DMS 273 (cell line): ENCODE results near the gene CACTIN.

Experiments used
- DNase-seq: peaks from one replicate; lab custom pipeline; 2025; ENCODE audit not compliant: unreplicated experiment; lab: John Stamatoyannopoulos, UW

Gene CACTIN

GRCh38 chr19:3646336-3647092, 19.9 kb upstream of the CACTIN start:
- DNase-seq, result peak; percentile 70

DNA sequence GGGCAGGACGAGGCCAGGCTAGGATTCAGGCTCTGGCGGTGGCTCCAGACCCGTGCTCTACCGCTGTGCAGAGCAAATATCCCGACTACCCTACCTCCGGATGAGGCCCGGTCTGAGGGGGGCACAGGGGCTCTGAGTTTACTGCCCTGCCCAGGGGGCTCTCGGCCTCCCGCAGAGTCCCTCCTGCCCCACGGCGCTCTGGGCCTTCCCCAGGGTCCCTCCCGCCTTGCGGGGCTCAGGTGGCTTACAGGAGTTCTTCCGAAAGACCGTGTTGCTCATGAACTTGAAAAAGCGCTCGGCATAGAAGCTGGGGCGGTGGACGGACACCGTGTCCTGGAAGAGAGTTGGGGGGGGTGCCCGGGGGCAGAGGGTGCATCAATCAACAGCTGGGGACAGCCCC, 19.1 kb upstream of the CACTIN start:
- DNase-seq, result no peak

DNA sequence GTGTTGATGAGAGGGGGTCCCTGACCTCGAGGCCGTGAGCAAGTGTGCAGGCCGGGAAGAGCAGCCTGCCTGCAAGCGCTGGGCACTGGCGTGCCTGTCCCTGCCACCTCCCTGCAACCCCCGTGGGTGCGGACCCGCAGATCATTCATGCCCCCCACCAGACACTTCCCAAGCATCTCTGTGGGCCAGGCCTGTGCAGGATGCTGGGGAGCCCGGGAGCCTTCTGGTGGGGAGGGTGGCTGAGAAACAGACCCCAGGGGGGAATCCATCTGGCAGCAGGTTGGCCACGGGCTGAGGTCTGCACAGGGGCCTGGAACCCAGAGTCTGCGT, 18.4 kb upstream of the CACTIN start:
- peak; percentile 56 for DNase-seq

GRCh38 chr19:3644351-3645066, 17.9 kb upstream of the CACTIN start:
- peak; percentile 74 for DNase-seq

GRCh38 chr19:3643674-3644313, 17.2 kb upstream of the CACTIN start:
- no peak for DNase-seq

- DNase-seq, result no peak
Observed at GRCh38 chr19:3642987-3643673, 16.5 kb upstream of the CACTIN start.

- no peak for DNase-seq
Observed at GRCh38 chr19:3642296-3642695, 15.7 kb upstream of the CACTIN start.

DNA sequence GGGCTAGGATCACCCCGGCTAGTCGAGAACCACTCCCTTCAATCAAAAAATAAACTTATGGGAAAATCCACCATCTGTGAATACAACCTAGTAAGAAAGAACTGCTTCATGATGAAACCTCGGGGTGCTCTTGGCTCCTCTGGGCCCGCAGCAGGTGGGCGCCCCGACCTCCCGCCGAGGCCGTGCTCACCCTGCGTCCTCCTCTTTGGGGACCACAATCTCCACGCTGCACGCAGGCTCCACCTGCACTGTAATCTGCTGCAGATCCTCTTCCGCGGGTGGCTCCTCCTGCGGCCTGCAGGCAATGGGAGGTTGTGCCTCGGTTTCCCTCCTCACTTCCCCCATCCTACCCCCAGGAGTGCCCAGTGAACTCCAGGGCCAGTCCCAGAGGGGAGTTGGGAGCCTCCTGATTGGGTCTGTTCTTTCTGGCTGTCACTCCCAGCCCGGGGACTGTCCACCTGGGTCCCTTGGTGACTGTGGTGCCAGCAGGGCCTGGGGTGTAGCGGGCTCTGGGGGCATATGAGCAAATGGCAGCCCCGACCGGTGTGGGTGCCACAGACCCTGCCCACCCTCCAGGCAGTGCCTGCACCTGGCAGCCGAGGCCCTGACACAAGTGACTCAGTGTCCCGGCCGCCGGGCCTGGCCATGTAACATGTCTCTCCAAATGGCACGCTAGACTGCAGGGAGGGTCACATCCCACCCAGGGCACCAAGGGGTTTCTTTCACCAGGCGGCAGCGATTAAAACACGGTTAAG, 15.1 kb upstream of the CACTIN start:
- no peak for DNase-seq

DNA sequence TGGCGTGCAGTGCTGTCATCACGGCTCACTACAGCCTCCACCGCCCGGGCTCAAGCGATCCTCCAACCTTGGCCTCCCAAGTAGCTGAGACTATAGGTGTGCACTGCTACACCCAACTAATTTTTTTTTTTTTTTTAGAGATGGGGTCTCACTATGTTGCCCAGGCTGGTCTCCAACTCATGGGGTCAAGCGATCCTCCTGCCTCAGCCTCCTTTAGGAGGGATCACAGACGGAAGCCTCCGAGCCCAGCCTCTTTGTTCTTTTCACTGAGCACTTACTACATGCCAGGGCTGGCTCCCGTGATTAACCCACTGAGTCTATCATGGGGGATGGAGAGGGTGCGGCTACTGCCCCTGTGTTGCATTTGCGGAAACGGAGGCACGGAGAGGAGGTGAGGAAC, 12.9 kb upstream of the CACTIN start:
- DNase-seq, result no peak

DNA sequence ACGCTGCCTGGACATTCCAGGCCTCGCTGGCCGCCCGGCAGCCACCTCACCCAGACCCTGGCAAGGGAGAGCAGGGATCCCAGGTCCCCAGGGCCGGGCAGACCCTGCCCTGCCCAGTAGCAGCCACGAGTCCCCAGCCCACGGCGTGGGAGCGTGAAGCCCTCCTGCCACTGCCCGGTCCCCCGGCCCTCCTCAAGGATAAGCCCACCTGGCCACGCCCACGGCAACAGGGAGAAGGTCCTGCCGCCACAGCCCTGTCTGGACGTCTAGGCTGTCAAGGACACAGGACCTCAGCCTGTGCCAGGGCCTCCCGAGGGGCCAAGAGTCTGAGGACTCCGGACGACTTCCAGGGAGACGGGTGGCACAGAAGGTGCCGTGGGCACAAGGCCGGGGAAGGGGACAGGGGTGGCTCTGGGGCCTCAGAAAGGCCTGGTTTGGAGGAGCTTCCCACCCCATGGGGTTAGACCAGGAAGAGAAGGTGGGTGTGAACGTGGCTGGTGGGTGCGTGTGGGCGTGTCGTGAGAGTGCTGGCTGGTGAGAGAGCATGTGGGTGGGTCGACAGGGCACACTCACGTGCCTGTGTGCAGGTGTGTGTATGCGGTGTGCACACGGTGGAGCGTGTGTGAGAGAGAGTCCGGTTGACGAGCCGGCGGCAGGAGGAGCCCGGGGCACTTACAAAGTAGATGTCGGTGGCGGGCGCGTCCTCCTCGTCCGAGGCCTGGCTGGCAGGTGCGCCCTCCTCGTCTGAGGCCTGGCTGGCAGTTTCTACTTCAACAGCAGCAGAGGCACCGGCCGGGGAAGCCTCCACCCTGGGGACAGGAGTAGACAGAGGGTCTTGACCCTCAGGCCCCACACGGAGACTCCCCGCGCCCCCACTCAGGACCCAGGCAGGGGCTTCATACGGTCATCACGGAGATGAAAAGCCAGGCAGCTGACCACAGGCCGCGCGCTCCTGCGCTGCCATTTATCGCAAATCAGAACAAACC, 11.9 kb upstream of the CACTIN start:
- DNase-seq, result no peak

- no peak for DNase-seq
Observed at GRCh38 chr19:3637621-3638020, 11.0 kb upstream of the CACTIN start.

DNA sequence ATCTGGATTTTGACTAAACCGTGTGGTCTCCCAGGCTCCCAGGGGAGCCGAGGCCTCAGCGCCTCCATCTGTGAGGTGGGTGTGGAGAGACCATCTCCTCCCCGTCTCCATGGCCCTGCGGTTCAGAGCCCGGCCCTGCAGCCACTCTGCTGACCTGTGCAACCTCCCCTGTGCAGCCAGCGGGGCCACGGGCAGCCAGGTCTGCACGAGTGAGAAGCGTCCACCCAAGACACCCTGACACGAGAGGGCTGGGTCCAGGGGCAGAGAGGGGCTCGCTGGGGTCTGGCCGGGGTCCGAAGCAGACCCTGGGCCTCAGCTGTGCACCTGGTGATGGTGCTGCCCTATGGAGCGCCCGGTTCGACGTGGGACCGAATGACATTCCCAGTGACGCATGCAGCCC, 10.4 kb upstream of the CACTIN start:
- DNase-seq, result no peak

DNA sequence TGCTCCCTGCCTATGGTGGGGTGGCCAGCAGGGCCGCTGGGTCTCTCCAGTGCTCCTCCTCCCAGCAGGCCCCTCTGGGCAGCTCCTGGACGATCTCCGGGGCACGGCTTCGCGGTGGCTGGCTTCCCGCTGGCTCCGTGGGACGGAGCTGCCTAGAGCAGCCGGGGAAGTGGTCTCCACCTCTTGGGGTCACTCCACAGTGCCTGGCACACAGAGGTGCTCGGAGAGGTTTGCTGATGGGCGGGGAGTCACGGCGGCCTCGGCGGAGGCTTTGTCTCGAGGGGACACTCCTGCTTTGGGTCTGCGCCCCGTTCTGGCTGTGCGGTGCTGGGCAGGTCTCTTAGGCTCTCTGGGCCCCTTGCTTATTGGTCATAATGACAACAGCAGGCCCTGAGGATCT, 9.9 kb upstream of the CACTIN start:
- no peak for DNase-seq

DNA sequence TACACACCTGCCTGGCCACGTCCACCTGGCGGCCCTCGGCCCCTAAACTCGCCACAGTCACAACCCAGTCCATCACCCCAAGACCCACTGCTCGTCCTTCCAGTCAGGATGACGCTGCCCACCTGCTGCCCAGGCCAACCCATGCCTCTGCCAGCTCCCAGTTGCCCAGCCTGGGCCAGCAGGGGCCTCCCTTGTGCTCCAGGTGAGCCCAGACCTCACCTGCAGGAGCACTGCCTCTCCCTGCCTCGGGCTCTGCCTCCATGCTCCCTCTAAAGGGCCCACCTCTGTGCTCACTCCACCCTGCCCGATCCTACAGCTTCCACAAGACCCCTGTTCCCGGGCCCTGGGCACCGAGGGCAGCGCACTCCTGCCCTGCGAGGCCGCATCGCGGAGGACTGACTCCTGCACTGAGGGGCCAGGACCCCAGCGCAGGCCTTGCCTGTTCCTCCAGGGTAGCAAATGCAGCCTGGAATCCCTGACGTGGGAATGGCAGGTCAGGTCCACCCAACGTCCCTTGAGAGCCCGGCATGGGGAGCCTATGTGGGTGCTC, 8.0 kb upstream of the CACTIN start:
- DNase-seq, result no peak

DNA sequence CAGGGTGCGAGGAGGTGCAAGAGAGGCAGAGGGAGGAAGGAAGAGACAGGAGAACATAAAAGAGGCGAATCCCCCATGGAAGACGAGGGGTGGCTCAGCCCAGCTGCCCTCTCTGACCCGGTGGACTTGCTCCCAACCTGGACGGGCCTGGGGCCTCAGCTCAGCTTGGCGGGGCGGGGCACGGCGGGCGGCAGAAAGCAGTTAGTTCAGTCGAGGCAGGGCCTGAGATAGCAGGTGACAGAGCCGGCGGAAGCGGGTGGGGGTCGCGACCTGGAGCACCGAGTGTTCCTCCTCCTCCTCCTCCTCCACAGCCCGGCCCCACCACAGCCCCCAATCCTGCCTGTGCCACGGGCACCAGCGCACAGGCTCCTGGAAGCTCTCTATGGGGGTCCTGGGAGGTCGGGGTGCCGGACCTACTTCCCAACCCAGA, 7.0 kb upstream of the CACTIN start:
- DNase-seq, result no peak

GRCh38 chr19:3632739-3633558, 6.4 kb upstream of the CACTIN start:
- no peak for DNase-seq

GRCh38 chr19:3632098-3632497, 5.5 kb upstream of the CACTIN start:
- no peak for DNase-seq

GRCh38 chr19:3631053-3631861, 4.7 kb upstream of the CACTIN start:
- no peak for DNase-seq
